RWPE2 (cell line): Measurements from ENCODE around the gene RHBDF2.

ENCODE experiments used
- ATAC-seq: fragments of 200-7000 bp; cut with Tn5 transposase; 3 replicates; pipeline ENCODE4 v1.9.1; 2021; ENCODE audit warnings: low read depth
- DNase-seq: peaks from one replicate; pipeline ENCODE4 v3.0.0-alpha.2; 2020; ENCODE audit warnings: low spot score
- H3K27ac ChIP-seq: fragments of 450-650 bp; 2 replicates; pipeline ENCODE4 v1.5.1; 2017; ENCODE audit warnings: mild to moderate bottlenecking; ENCODE audit not compliant: poor library complexity, severe bottlenecking
- H3K27me3 ChIP-seq: fragments of 250-450 bp; sonication (Bioruptor Pico); 2 replicates; pipeline ENCODE4 v1.5.1; 2021; ENCODE audit warnings: mild to moderate bottlenecking, moderate library complexity; ENCODE audit not compliant: insufficient read depth, poor library complexity, severe bottlenecking
- H3K36me3 ChIP-seq: fragments of 250-450 bp; sonication (Bioruptor Pico); 2 replicates; pipeline ENCODE4 v1.5.1; 2020; ENCODE audit warnings: low read depth, mild to moderate bottlenecking, moderate library complexity
- H3K4me1 ChIP-seq: fragments of 250-450 bp; sonication (Bioruptor Pico); 2 replicates; pipeline ENCODE4 v1.5.1; 2021; ENCODE audit warnings: mild to moderate bottlenecking, moderate library complexity; ENCODE audit not compliant: insufficient read depth, poor library complexity, severe bottlenecking
- H3K4me3 ChIP-seq: fragments of 250-450 bp; sonication (Bioruptor Pico); 2 replicates; pipeline ENCODE4 v1.5.1; 2021; ENCODE audit warnings: mild to moderate bottlenecking, moderate library complexity; ENCODE audit not compliant: severe bottlenecking
- H3K9me3 ChIP-seq: fragments of 250-450 bp; sonication (Bioruptor Pico); 2 replicates; pipeline ENCODE4 v1.5.1; 2021; ENCODE audit warnings: mild to moderate bottlenecking, moderate library complexity; ENCODE audit not compliant: severe bottlenecking
- CTCF ChIP-seq: fragments of 450-650 bp; IDR thresholded peaks from one replicate; pipeline ENCODE4 v1.5.1; 2017; ENCODE audit warnings: mild to moderate bottlenecking, moderate library complexity; ENCODE audit not compliant: poor library complexity, severe bottlenecking

RHBDF2 gene

GRCh38 chr17:76459674-76460073 is 41.5 kb downstream of the RHBDF2 start:
- no peak for ATAC-seq
- no peaks in the 10 kb centered on the region for H3K36me3 ChIP-seq
- no peak for TF ChIP-seq CTCF

GRCh38 chr17:76458580-76459490 is 42.4 kb downstream of the RHBDF2 start:
- no peak overlapping the region for H3K4me3 ChIP-seq
- H3K4me1 ChIP-seq, result no peaks in the 10 kb centered on the region
- no peaks in the 10 kb centered on the region for H3K9me3 ChIP-seq
- no peaks in the 10 kb centered on the region for H3K36me3 ChIP-seq
- DNase-seq (peak; percentile 75), ATAC-seq (peak; percentile 93)
- no peak overlapping the region for H3K27ac ChIP-seq
- no peaks in the 10 kb centered on the region for H3K27me3 ChIP-seq
- peak; percentile 80 for TF ChIP-seq CTCF

More at GRCh38 chr17:76459674-76460073, 41.5 kb downstream of the RHBDF2 start:
- no peaks in the 10 kb centered on the region for H3K9me3 ChIP-seq
- H3K27ac ChIP-seq, result no peak overlapping the region
- H3K4me3 ChIP-seq, result no peak overlapping the region
- H3K27me3 ChIP-seq, result no peaks in the 10 kb centered on the region
- DNase-seq, result no peak
- no peaks in the 10 kb centered on the region for H3K4me1 ChIP-seq

GRCh38 chr17:76453431-76453743 is 47.8 kb downstream of the RHBDF2 start:
- no peak for ATAC-seq
- Histone ChIP-seq H3K4me3 (peak overlapping the region; percentile 74), H3K4me1 (peaks cover 7% of the 10 kb centered on the region), H3K9me3 (no peaks in the 10 kb centered on the region), H3K36me3 (no peaks in the 10 kb centered on the region), H3K27ac (no peak overlapping the region), H3K27me3 (no peaks in the 10 kb centered on the region)
- TF ChIP-seq CTCF, result peak; percentile 30
- no peak for DNase-seq

GRCh38 chr17:76452660-76453430 is 48.4 kb downstream of the RHBDF2 start, which contains the start of gene UBE2O:
Gene UBE2O, minus strand, starts transcription at chr17:76453152. Its CDS starts 11 bp downstream, at chr17:76453141.
- H3K36me3 ChIP-seq, result no peaks in the 10 kb centered on the region
- H3K27me3 ChIP-seq, result no peaks in the 10 kb centered on the region
- peak within 1 kb of the TSS; percentile 74 for H3K4me3 ChIP-seq
- H3K4me1 ChIP-seq, result peaks cover 13% of the 10 kb centered on the region
- DNase-seq (peak; percentile 86), ATAC-seq (peak; percentile 85)
- peak within 1 kb of the TSS; percentile 44 for H3K27ac ChIP-seq
- TF ChIP-seq CTCF, result peak; percentile 56
- no peaks in the 10 kb centered on the region for H3K9me3 ChIP-seq
